Tibial nerve (tissue), 4 donors: ENCODE measurements around the gene ASCL5. TPM values are rescaled to one million over a fixed set of nuclear protein-coding genes. Genes with fewer than 3 reads are reported as not detected.

Source experiments
- DNase-seq, 2 donors: peaks; one replicate each; pipeline ENCODE4 v3.0.0-alpha.2; 2019; ENCODE audit warnings: low spot score in 2 of 2
- H3K27ac ChIP-seq, 4 donors: fragments of 200-600 bp; sonication (generic) in 3 of 4; one replicate each; pipeline ENCODE4 v1.5.1; 2017 to 2019; ENCODE audit warnings: mild to moderate bottlenecking in 1 of 4
- H3K27me3 ChIP-seq, 2 donors: fragments of 200-600 bp; sonication (generic) in 1 of 2; one replicate each; pipeline versions ENCODE4 v1.5.1 to v1.6.0; 2017 to 2019
- H3K36me3 ChIP-seq, 3 donors: fragments of 200-600 bp; sonication (generic); one replicate each; pipeline ENCODE4 v1.5.1; 2018 to 2019
- H3K4me1 ChIP-seq, 4 donors: fragments of 200-600 bp; sonication (generic) in 3 of 4; one replicate each; pipeline ENCODE4 v1.5.1; 2017 to 2019
- H3K4me3 ChIP-seq, 4 donors: fragments of 200-600 bp; sonication (generic) in 3 of 4; one replicate each; pipeline ENCODE4 v1.5.1; 2017 to 2019; ENCODE audit warnings: mild to moderate bottlenecking in 1 of 4, moderate library complexity in 1 of 4
- H3K9me3 ChIP-seq, 4 donors: fragments of 200-600 bp; sonication (generic) in 3 of 4; one replicate each; pipeline ENCODE4 v1.5.1; 2017 to 2019
- CTCF ChIP-seq, 5 experiments: fragments of 200-600 bp in 3 of 5; fragments of 450-650 bp in 2 of 5; sonication (generic) in 3 of 5; IDR thresholded peaks; one replicate each; pipeline ENCODE4 v1.5.1; 2016 to 2019; ENCODE audit warnings: antibody characterized with exemption in 5 of 5, mild to moderate bottlenecking in 3 of 5, moderate library complexity in 2 of 5
- EP300 ChIP-seq, 2 donors: sonication (generic); formaldehyde crosslinking; IDR thresholded peaks; one replicate each; pipeline ENCODE4 v1.6.1; 2017; ENCODE audit warnings: antibody characterized with exemption in 2 of 2, mild to moderate bottlenecking in 1 of 2
- POLR2A ChIP-seq, 2 donors: fragments of 450-650 bp; IDR thresholded peaks; one replicate each; pipeline ENCODE4 v1.6.1; 2017; ENCODE audit warnings: antibody characterized with exemption in 2 of 2, mild to moderate bottlenecking in 2 of 2, moderate library complexity in 2 of 2
- WGBS, 2 donors: methylation state at CpG; one replicate each; pipeline ENCODE4 v1.1.5; 2018; 5-methylcytosine and 5-hydroxymethylcytosine counted together
- total RNA-seq, 4 donors: library from RNA; depleted of rRNA; stranded (reverse); fragments of >200 nt; gene quantifications; one replicate each; pipeline ENCODE4 v1.1.0, GENCODE V29; 2016

ASCL5 gene
- total RNA-seq, 4 donors from 2014 or later, result not detected

GRCh38 chr1:201109651-201110050, 17.3 kb downstream of the ASCL5 start:
- peaks cover 0 to 12% of the 10 kb centered on the region in 2 donors for H3K27me3 ChIP-seq
- no peaks in the 10 kb centered on the region for H3K36me3 ChIP-seq
- no peaks in the 10 kb centered on the region for H3K9me3 ChIP-seq
- peaks cover 0 to 9% (median 1%) of the 10 kb centered on the region in 4 donors for H3K4me1 ChIP-seq
- H3K27ac ChIP-seq, result no peak overlapping the region
- 93 to 100% methylated on average over 1 of the region's 1 CpG for WGBS, 2 donors
- DNase-seq, result no peak
- TF ChIP-seq EP300 (IDR thresholded peaks at IDR 0.05) (no peak), POLR2A (IDR thresholded peaks at IDR 0.05) (no peak), CTCF (IDR thresholded peaks at IDR 0.05) (no peak)
- H3K4me3 ChIP-seq, result no peak overlapping the region

GRCh38 chr1:201108614-201109013, 18.4 kb downstream of the ASCL5 start:
- peaks cover 0 to 8% of the 10 kb centered on the region in 2 donors for H3K27me3 ChIP-seq
- H3K9me3 ChIP-seq, result no peaks in the 10 kb centered on the region
- TF ChIP-seq CTCF (IDR thresholded peaks at IDR 0.05), result no peak
- no peak for TF ChIP-seq POLR2A (IDR thresholded peaks at IDR 0.05)
- no peak for TF ChIP-seq EP300 (IDR thresholded peaks at IDR 0.05)
- H3K27ac ChIP-seq, result no peak overlapping the region
- no peaks in the 10 kb centered on the region for H3K36me3 ChIP-seq
- 92 to 100% methylated on average over 1 of the region's 1 CpG for WGBS, 2 donors
- H3K4me3 ChIP-seq, result no peak overlapping the region
- no peaks in the 10 kb centered on the region for H3K4me1 ChIP-seq
- DNase-seq, result no peak

GRCh38 chr1:201105688-201106087, 21.3 kb downstream of the ASCL5 start:
- Histone ChIP-seq H3K27me3 (no peaks in the 10 kb centered on the region), H3K27ac (no peak overlapping the region), H3K36me3 (no peaks in the 10 kb centered on the region), H3K9me3 (no peaks in the 10 kb centered on the region), H3K4me1 (no peaks in the 10 kb centered on the region), H3K4me3 (no peak overlapping the region)
- WGBS, 2 donors, result 88 to 93% methylated on average over 5 of the region's 5 CpGs
- no peak for DNase-seq
- no peak for TF ChIP-seq CTCF (IDR thresholded peaks at IDR 0.05)
- TF ChIP-seq EP300 (IDR thresholded peaks at IDR 0.05), result no peak
- TF ChIP-seq POLR2A (IDR thresholded peaks at IDR 0.05), result no peak

- 55 to 71% methylated on average over 1 of the region's 1 CpG for WGBS, 2 donors
- Histone ChIP-seq H3K9me3 (no peaks in the 10 kb centered on the region), H3K27me3 (no peaks in the 10 kb centered on the region), H3K27ac (no peak overlapping the region), H3K4me1 (no peaks in the 10 kb centered on the region), H3K4me3 (no peak overlapping the region), H3K36me3 (no peaks in the 10 kb centered on the region)
- DNase-seq, result no peak
- TF ChIP-seq EP300 (IDR thresholded peaks at IDR 0.05) (no peak), CTCF (IDR thresholded peaks at IDR 0.05) (no peak), POLR2A (IDR thresholded peaks at IDR 0.05) (no peak)
Measured at GRCh38 chr1:201104141-201104540, 22.8 kb downstream of the ASCL5 start.

DNA sequence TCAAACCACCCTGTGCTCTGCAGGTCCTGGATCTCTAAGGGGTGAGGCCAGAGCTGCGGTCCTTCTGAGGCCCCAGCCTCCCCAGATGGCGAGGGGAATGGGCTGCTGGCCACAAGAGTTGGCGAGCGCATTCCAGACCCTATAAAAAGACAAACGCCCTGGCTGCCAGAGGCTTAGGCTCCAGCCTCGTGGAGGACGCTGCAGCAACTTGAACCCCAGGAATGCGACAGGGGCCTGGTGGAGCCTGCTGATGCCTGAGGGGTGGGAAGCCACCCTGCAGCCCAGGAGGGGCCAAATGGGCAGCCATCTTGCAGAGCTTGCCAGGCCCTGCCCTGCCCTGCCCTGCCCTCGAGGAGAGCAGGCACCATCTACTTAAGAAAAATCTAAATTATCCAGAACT, 23.3 kb downstream of the ASCL5 start:
- WGBS, 2 donors, result 72 to 75% methylated on average over 6 to 9 of the region's 9 CpGs
- H3K4me1 ChIP-seq, result no peaks in the 10 kb centered on the region
- DNase-seq, result no peak
- TF ChIP-seq EP300 (IDR thresholded peaks at IDR 0.05), result no peak
- TF ChIP-seq POLR2A (IDR thresholded peaks at IDR 0.05), result no peak
- no peak for TF ChIP-seq CTCF (IDR thresholded peaks at IDR 0.05)
- H3K4me3 ChIP-seq, result no peak overlapping the region
- H3K9me3 ChIP-seq, result no peaks in the 10 kb centered on the region
- H3K27me3 ChIP-seq, result no peaks in the 10 kb centered on the region
- H3K27ac ChIP-seq, result no peak overlapping the region
- H3K36me3 ChIP-seq, result no peaks in the 10 kb centered on the region
